Small intestine (tissue), 7 donors: ENCODE data around the gene PRKAG3. TPM values are rescaled to one million over a fixed set of nuclear protein-coding genes. Genes with fewer than 3 reads are reported as not detected.
A peak's percentile ranks its signal among the peaks of the same experiment; 100 is the strongest.

ENCODE experiments used
- DNase-seq, 2 donors: peaks; one replicate each; pipeline versions ENCODE4 v3.0.0 to v3.0.0-alpha.2; 2013
- FAIRE-seq: peaks from 2 replicates; lab custom pipeline; 2012; peaks lifted over from hg19 to GRCh38; lab: Jason Lieb, UNC
- H3K27ac ChIP-seq, 3 donors: one replicate each; pipeline ENCODE4 v1.5.1; 2013; ENCODE audit warnings: low read length in 2 of 3, mild to moderate bottlenecking in 2 of 3, control low read depth in 1 of 3, inconsistent platforms in 1 of 3, low read depth in 1 of 3, moderate library complexity in 1 of 3
- H3K27me3 ChIP-seq, 3 donors: one replicate each; pipeline ENCODE4 v1.6.1; 2013; ENCODE audit warnings: low read length in 3 of 3, inconsistent platforms in 1 of 3; ENCODE audit not compliant: control insufficient read depth in 3 of 3, insufficient read depth in 3 of 3
- H3K36me3 ChIP-seq, 3 donors: one replicate each; pipeline ENCODE4 v1.6.1; 2013; ENCODE audit warnings: low read length in 3 of 3, inconsistent platforms in 1 of 3, low read depth in 1 of 3, mild to moderate bottlenecking in 1 of 3, moderate library complexity in 1 of 3; ENCODE audit not compliant: control insufficient read depth in 3 of 3, insufficient read depth in 2 of 3
- H3K4me1 ChIP-seq, 3 donors: one replicate each; pipeline ENCODE4 v1.6.1; 2013; ENCODE audit warnings: low read length in 2 of 3, inconsistent platforms in 1 of 3, low read depth in 1 of 3, mild to moderate bottlenecking in 1 of 3, moderate library complexity in 1 of 3; ENCODE audit not compliant: control insufficient read depth in 3 of 3, insufficient read depth in 2 of 3
- H3K4me3 ChIP-seq, 3 donors: one replicate each; pipeline ENCODE4 v1.5.1; 2013; ENCODE audit warnings: low read length in 3 of 3, control low read depth in 1 of 3, inconsistent platforms in 1 of 3, low read depth in 1 of 3, mild to moderate bottlenecking in 1 of 3, moderate library complexity in 1 of 3
- H3K9me3 ChIP-seq, 2 donors: one replicate each; pipeline ENCODE4 v1.6.1; 2013; ENCODE audit warnings: low read depth in 1 of 2, low read length in 1 of 2; ENCODE audit not compliant: control insufficient read depth in 2 of 2, insufficient read depth in 1 of 2
- WGBS, 3 donors: extraction: QIAGEN DNeasy Blood & Tissue Kit; methylation state at CpG; one replicate each; pipeline ENCODE4 v1.1.7; 2013; 5-methylcytosine and 5-hydroxymethylcytosine counted together
- polyA plus RNA-seq, 4 donors: library from polyadenylated mRNA; stranded (reverse) in 3 of 4; unstranded in 1 of 4; fragments of 200-250 nt in 3 of 4; fragments of 120-200 nt in 1 of 4; gene quantifications; one replicate each; pipeline versions ENCODE4 v1.2.1 to v1.2.3, GENCODE V29; 2013
- donor health status: healthy with polysubstance abuse.
- donor health status: control.
- donor health status: control.
- donor health status: Bipolar disorder and iron deficiency.
- donor health status: healthy.

PRKAG3 gene
- polyA plus RNA-seq, 4 donors: 0.15 TPM; not detected in 3

DNA sequence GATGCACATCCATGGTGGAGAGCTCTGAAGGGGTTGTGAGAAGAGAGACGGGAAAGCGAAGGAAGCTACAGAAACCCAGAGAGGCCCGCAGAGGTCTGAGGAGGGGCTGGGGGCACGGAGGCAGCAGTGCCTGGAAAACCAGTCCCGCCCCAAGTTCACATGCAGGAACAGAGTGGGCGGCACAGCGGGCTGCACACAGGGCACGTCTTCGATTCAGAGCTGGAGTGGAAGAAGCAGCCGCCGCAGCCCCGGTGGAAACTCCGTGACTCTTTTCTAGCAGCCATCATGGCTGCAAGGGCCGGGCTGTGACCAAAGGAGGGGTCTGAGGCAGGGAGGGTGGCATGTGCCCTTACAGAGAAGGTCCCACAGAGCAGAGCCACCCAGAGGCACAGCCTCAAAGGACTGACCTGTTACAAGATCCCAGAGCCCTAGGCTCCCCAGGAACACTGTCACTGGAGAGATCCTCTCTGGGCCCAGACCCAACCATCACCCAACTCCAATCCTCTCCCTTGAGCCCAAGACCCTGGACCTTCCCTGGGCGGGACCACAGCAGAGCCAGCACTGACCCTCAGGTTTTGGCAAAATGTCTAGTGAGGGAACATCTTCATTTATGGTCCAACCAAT, 10.7 kb downstream of the PRKAG3 start:
- Histone ChIP-seq H3K9me3 (no peaks in the 10 kb centered on the region), H3K27me3 (no peaks in the 10 kb centered on the region), H3K27ac (no peak overlapping the region), H3K4me3 (no peak overlapping the region), H3K4me1 (no peaks in the 10 kb centered on the region), H3K36me3 (peaks cover 0 to 37% (median 4%) of the 10 kb centered on the region in 3 donors)
- FAIRE-seq (no peak), DNase-seq (no peak)
- 89 to 94% (median 92%) methylated on average over 15 of the region's 15 CpGs for WGBS, 3 donors

DNA sequence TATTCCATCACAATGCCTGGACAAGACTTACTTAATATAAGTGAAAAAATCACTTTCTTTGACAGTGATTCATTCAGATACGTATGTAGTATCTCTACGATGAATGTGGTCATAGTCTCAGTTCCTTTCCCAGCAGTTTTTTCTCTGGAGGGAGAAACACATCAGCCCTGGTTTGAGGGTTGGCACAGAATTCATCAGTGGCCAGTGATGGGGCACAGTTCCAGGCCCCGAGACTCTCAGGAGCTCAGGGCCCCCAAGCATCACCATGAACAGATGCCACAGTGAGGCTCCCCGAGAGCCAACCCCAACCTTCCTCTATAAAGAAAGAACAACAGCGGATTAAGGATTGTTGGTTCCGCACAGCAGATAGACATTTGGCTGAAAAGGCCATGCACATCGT, 12.5 kb downstream of the PRKAG3 start:
- 87 to 95% (median 92%) methylated on average over 7 of the region's 7 CpGs for WGBS, 3 donors
- peaks cover 0 to 54% (median 8%) of the 10 kb centered on the region in 3 donors for H3K36me3 ChIP-seq
- FAIRE-seq: no peak
- H3K9me3 ChIP-seq: no peaks in the 10 kb centered on the region
- H3K4me3 ChIP-seq: no peak overlapping the region
- peaks cover 0 to 4% (median 3%) of the 10 kb centered on the region in 3 donors for H3K4me1 ChIP-seq
- no peaks in the 10 kb centered on the region for H3K27me3 ChIP-seq
- no peak overlapping the region for H3K27ac ChIP-seq
- DNase-seq: no peak

DNA sequence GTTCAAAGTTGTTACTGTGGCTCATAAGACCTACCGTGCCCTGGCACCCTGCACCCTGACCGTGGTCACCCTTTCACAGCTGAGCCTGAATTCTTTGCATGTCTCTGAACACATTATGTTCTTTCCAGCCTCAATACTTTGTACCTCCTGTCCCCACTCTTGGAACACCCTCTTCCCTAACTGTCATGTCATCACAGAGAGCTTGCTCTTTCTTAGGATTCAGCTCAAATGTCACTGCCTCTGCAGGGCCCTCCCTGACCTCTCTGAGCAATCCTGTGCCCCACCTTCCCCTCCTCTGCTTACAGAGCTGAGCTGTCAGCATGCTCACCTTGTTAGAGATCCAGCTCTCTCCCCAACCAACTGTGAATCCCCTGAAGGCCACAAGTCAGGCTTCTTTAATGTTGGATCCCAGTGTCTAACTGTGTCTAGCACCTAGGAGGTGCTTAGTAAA, 15.0 kb downstream of the PRKAG3 start:
- no peaks in the 10 kb centered on the region for H3K9me3 ChIP-seq
- DNase-seq (no peak), FAIRE-seq (no peak)
- peaks cover 0 to 76% (median 13%) of the 10 kb centered on the region in 3 donors for H3K36me3 ChIP-seq
- no peak overlapping the region for H3K27ac ChIP-seq
- 69 to 95% (median 94%) methylated on average over 2 of the region's 2 CpGs for WGBS, 3 donors
- no peak overlapping the region for H3K4me3 ChIP-seq
- H3K27me3 ChIP-seq: no peaks in the 10 kb centered on the region
- peaks cover 0 to 10% (median 3%) of the 10 kb centered on the region in 3 donors for H3K4me1 ChIP-seq

DNA sequence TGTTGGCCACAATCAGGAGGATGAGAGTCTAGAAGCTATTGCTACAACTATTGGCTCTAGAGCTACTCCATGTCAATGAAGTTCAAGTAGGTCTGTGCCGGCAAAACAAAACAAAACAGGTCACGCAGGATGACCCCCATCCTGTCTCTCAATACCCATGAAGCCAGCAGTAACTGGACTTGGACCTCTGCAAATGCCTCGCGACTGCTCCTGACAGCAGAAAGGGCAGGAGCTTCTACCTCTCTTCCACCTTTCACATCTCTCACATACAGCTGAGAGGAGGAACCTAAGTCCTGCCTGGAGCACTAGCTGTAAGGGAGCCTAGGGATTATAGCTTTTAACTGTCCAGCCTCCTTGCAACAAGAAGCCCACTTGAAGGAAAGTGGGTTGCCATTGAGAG, 16.0 kb downstream of the PRKAG3 start:
- DNase-seq (no peak), FAIRE-seq (no peak)
- Histone ChIP-seq H3K27ac (no peak overlapping the region), H3K4me3 (no peak overlapping the region), H3K36me3 (peaks cover 0 to 70% (median 13%) of the 10 kb centered on the region in 3 donors), H3K27me3 (no peaks in the 10 kb centered on the region), H3K9me3 (no peaks in the 10 kb centered on the region), H3K4me1 (peaks cover 0 to 10% (median 3%) of the 10 kb centered on the region in 3 donors)
- WGBS, 3 donors: 91 to 96% (median 95%) methylated on average over 4 of the region's 4 CpGs

DNA sequence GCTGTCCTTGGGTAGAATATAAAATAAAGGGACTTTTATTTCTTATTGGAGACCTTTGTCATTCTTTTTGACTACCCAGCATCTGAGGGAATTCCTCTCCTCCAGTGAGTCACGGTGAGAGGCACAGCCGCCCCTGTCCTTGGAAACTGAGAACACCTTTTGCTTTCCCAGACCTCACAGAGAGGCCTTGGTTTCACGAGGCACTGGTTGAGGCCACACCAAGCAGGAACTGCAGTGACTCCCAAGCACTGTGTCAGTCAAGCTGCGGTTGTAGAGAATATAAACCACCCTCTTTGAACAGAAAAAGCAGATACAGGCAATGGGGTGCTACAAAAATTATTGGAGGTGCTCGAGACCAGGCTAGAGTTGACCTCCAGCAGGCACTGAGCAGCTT, 16.4 kb downstream of the PRKAG3 start:
- FAIRE-seq: no peak
- peaks cover 0 to 69% (median 13%) of the 10 kb centered on the region in 3 donors for H3K36me3 ChIP-seq
- H3K4me3 ChIP-seq: no peak overlapping the region
- no peaks in the 10 kb centered on the region for H3K9me3 ChIP-seq
- DNase-seq: no peak
- no peaks in the 10 kb centered on the region for H3K27me3 ChIP-seq
- peaks cover 0 to 10% (median 3%) of the 10 kb centered on the region in 3 donors for H3K4me1 ChIP-seq
- 73 to 91% (median 78%) methylated on average over 5 of the region's 5 CpGs for WGBS, 3 donors
- no peak overlapping the region for H3K27ac ChIP-seq

DNA sequence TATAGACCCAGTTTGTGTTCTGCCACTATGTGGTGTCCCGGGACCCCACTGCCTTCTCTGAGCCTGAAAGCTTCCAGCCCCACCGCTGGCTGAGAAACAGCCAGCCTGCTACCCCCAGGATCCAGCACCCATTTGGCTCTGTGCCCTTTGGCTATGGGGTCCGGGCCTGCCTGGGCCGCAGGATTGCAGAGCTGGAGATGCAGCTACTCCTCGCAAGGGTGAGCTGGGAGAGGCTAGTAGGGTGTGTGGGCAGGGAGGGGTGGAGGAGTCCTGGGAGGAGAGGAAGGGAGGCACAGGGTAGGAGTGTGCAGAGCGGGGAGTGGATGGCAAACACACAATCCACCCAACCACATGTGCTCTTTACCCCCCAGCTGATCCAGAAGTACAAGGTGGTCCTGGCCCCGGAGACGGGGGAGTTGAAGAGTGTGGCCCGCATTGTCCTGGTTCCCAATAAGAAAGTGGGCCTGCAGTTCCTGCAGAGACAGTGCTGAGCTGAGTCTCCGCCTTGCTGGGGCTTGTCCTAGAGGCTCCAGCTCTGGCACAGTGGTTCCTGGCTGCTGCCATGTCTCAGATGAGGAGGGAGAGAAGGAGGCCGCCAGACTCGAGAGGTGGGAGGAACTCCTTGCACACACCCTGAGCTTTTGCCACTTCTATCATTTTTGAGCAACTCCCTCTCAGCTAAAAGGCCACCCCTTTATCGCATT, 16.9 kb downstream of the PRKAG3 start:
- Histone ChIP-seq H3K4me1 (peaks cover 0 to 10% (median 3%) of the 10 kb centered on the region in 3 donors), H3K27me3 (no peaks in the 10 kb centered on the region), H3K4me3 (no peak overlapping the region), H3K27ac (peak overlapping the region in 1 of 3 donors; percentile 19), H3K36me3 (peaks cover 0 to 69% (median 13%) of the 10 kb centered on the region in 3 donors), H3K9me3 (no peaks in the 10 kb centered on the region)
- WGBS, 3 donors: 68 to 88% (median 75%) methylated on average over 13 of the region's 13 CpGs
- no peak for DNase-seq
- no peak for FAIRE-seq

DNA sequence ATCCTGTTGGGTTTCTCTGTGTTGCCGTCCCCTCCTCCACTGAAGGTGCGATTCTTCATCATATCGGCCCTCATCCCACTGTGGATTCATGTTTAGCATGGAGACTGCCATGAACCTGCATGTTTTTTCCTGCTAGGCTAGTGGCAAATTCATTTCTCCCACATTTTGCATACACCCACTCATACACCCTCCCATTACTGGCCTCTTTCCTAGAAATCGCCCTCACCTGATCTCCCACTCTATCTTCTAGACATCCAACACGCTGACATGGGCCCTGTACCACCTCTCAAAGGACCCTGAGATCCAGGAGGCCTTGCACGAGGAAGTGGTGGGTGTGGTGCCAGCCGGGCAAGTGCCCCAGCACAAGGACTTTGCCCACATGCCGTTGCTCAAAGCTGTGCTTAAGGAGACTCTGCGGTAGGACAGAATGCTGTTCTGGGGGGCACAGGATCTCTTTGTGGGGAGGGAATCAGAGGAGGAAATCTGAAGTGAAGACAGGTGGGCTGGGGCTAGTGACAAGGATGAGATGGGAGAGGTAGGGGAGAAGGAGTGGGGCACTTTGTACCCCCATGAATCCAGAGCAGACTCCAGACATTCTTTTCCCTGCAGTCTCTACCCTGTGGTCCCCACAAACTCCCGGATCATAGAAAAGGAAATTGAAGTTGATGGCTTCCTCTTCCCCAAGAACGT, 17.7 kb downstream of the PRKAG3 start:
- FAIRE-seq: no peak
- DNase-seq: peak; percentile 48 to 80
- H3K36me3 ChIP-seq: peaks cover 0 to 70% (median 14%) of the 10 kb centered on the region in 3 donors
- WGBS, 3 donors: 23 to 62% (median 45%) methylated on average over 11 of the region's 11 CpGs
- H3K9me3 ChIP-seq: no peaks in the 10 kb centered on the region
- peak overlapping the region in 1 of 3 donors; percentile 19 for H3K27ac ChIP-seq
- H3K4me3 ChIP-seq: no peak overlapping the region
- no peaks in the 10 kb centered on the region for H3K27me3 ChIP-seq
- H3K4me1 ChIP-seq: peaks cover 0 to 10% (median 3%) of the 10 kb centered on the region in 3 donors

DNA sequence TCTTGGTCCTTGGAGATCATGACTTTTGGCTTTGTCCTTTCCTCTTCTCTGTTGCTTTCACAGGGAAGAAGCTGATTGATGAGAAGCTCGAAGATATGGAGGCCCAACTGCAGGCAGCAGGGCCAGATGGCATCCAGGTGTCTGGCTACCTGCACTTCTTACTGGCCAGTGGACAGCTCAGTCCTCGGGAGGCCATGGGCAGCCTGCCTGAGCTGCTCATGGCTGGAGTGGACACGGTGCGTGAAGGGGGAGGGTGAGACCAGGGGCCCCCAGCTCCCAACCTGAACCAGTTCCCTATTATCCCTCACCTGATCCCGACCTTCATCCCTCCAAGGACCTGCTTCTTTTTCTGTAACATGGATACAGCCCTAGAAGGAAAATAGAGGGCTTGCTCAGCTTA, 18.7 kb downstream of the PRKAG3 start:
- DNase-seq: no peak
- peaks cover 0 to 10% (median 3%) of the 10 kb centered on the region in 3 donors for H3K4me1 ChIP-seq
- H3K27ac ChIP-seq: no peak overlapping the region
- no peak for FAIRE-seq
- H3K27me3 ChIP-seq: no peaks in the 10 kb centered on the region
- 88 to 92% (median 92%) methylated on average over 5 of the region's 5 CpGs for whole genome bisulfite sequencing, 3 donors
- peaks cover 0 to 63% (median 14%) of the 10 kb centered on the region in 3 donors for H3K36me3 ChIP-seq
- no peaks in the 10 kb centered on the region for H3K9me3 ChIP-seq
- H3K4me3 ChIP-seq: no peak overlapping the region
